Natural killer cell treated with Interleukin-12 subunit alpha and Interleukin-12 subunit beta and Interleukin-15 and Interleukin-18, amount 100 ng/mL, for 72 hours (primary cell): ENCODE data around the gene MBNL1. TPM values are rescaled to one million over a fixed set of nuclear protein-coding genes. Genes with fewer than 3 reads are reported as not detected.

Experiments
- ATAC-seq, 2 donors: fragments of 150-1000 bp; cut with Tn5 transposase in 1 of 2; sonication (Bioruptor Pico), chemical (Tn5 transposase) in 1 of 2; 2 replicates each; pipeline ENCODE4 v1.10.0; 2021
- DNase-seq: peaks from one replicate; pipeline ENCODE4 v3.0.0; 2022; ENCODE audit warnings: low spot score
- H3K27ac Mint-ChIP-seq, 2 donors: 1 replicate in 1 of 2; 2 replicates in 1 of 2; pipeline ENCODE4 v1.8.0; 2022; ENCODE audit warnings: mixed read lengths in 2 of 2, mild to moderate bottlenecking in 1 of 2, moderate library complexity in 1 of 2
- H3K27me3 Mint-ChIP-seq, 2 donors: 1 replicate in 1 of 2; 2 replicates in 1 of 2; pipeline ENCODE4 v1.8.0; 2022; ENCODE audit warnings: mixed read lengths in 2 of 2
- H3K36me3 Mint-ChIP-seq: one replicate; pipeline ENCODE4 v1.8.0; 2022; ENCODE audit warnings: mixed read lengths
- H3K4me1 Mint-ChIP-seq, 2 donors: 1 replicate in 1 of 2; 2 replicates in 1 of 2; pipeline ENCODE4 v1.8.0; 2022; ENCODE audit warnings: low read depth in 2 of 2, mixed read lengths in 2 of 2, mild to moderate bottlenecking in 1 of 2
- H3K4me3 Mint-ChIP-seq: one replicate; pipeline ENCODE4 v1.8.0; 2022; ENCODE audit warnings: mixed read lengths
- H3K9me3 Mint-ChIP-seq: 2 replicates; pipeline ENCODE4 v1.8.0; 2022; ENCODE audit warnings: mixed read lengths
- total RNA-seq, 2 donors: library from RNA; stranded (reverse); gene quantifications; one replicate each; pipeline ENCODE4 v1.2.3, GENCODE V29; 2022

MBNL1 gene
- total RNA-seq, 2 donors from 2014 or later: 353 to 509 TPM

DNA sequence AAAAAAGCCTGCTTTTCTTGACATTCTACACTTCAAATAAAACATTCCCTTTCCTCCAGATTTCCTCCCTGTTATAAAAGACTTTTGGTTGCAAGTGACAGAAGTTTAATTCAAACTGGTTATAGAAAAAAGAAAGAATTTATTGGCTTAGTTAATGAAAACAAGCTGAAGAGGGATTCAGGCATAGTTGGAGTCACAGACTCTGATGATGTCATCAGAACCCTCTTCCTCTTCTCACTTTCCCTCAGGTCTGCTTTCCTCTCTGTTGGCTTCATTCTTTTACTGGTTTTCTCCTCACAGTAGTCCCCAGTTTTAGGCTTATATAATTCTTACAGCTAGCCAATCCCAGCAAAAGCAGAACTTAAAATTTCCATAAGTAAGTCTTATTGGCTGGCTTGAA lies 32.0 kb upstream of the MBNL1 start:
- Mint-ChIP-seq H3K4me3 (no peak overlapping the region), H3K27me3 (no peaks in the 10 kb centered on the region), H3K36me3 (no peaks in the 10 kb centered on the region), H3K4me1 (peaks cover 30 to 39% of the 10 kb centered on the region in 2 donors), H3K27ac (peak overlapping the region; percentile 46 to 74), H3K9me3 (no peaks in the 10 kb centered on the region)
- ATAC-seq (no peak), DNase-seq (no peak)

DNA sequence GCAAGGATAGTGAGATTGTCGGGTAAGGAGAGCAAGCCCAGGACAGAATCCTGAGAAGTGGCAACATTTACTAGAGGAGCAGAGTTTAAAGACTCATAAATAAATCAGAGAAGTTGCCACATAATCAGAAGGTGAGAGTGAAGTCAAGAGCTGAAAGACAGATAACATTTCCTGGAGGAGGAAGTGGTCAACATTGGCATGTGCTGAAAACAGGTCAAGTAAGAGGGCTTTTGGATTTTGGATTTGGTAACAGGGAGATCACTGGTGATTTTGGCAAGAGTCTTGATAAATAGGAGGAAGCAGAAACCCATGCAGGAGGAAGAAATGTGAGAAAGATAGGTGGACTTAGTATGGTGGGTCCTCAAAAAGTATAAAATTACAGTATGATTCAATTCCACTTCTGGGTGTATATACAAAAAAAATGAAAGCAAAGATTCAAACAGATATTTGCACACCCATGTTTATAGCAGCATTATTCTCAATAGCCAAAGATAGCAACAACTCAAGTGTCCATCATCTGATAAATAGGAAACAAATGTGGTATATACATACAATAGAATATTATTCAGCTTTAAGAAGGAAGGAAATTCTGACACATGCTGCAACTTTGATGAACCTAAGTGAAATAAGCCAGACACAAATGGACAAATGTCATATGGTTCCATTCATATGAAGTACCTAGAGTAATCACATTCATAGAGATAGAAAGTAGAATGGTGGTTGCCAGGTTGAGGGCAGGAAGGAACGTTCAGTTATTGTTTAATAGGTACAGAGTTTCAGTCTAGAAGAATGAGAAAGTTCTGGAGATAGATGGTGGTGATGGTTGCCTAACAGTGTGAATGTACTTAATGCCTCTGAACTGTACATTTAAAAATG lies 27.3 kb upstream of the MBNL1 start:
- ATAC-seq (peak; percentile 60 to 61), DNase-seq (peak; percentile 58)
- Mint-ChIP-seq H3K36me3 (no peaks in the 10 kb centered on the region), H3K9me3 (no peaks in the 10 kb centered on the region), H3K4me1 (peaks cover 48 to 60% of the 10 kb centered on the region in 2 donors), H3K4me3 (peak overlapping the region; percentile 67), H3K27me3 (no peaks in the 10 kb centered on the region), H3K27ac (peak overlapping the region; percentile 68 to 91)

DNA sequence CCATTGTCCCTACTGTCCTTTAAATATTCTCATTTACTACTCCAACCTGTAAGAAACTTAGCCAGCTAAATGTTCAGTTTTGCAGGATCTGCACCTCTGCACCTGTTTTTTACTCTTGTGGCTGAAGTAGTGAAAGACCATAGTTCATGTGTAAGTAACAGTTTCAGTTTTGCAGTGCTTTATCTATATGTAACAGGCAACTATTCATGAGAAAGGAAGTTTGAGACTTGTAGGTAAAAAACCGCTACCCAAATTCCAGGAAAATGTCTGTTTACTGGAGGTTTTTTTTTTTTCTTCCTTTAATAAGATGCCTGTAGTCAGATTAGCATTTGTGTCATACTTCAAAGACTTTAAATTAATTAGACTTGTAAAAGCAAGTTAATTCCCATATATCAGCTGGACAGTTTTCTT lies 25.4 kb upstream of the MBNL1 start:
- Mint-ChIP-seq H3K4me3 (peak overlapping the region; percentile 67), H3K9me3 (no peaks in the 10 kb centered on the region), H3K36me3 (no peaks in the 10 kb centered on the region), H3K27ac (peak overlapping the region; percentile 68 to 91), H3K27me3 (no peaks in the 10 kb centered on the region), H3K4me1 (peaks cover 39 to 52% of the 10 kb centered on the region in 2 donors)
- ATAC-seq: peak; percentile 83 to 87
- DNase-seq: peak; percentile 55

DNA sequence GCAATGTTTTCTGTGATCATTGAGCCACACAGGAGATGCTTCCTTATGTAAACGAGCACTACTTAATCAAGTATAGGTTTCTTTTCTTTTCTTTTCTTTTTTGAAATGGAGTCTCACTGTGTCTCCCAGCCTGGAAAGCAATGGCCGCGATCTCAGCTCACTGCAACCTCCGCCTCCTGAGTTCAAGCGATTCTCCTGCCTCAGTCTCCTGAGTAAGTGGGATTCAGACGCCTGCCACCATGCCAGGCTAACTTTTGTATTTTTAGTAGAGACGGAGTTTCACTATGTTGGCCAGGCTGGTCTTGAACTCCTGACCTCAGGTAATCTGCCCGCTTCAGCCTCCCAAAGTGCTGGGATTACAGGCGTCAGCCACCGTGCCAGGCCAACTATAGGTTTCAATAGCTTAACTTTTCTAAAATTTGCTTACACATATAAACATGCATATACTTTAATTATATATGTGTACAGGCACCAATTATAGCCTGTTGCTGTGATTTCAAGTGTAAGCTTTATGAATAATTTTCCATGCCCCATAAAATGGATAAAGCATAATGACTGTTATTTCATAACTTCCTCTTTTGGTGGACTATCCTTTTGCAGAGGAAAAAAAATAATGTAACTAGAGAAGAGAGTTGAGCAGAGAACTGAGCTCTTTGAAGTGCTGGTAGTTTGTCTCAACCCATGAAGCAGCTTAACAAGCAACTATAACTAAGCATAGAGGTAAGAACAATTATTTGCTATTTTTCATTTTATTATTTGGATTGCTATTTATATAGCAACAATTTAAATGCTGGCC lies 24.8 kb upstream of the MBNL1 start:
- no peaks in the 10 kb centered on the region for H3K9me3 Mint-ChIP-seq
- ATAC-seq (peak; percentile 14 to 48), DNase-seq (no peak)
- peaks cover 39 to 52% of the 10 kb centered on the region in 2 donors for H3K4me1 Mint-ChIP-seq
- no peaks in the 10 kb centered on the region for H3K27me3 Mint-ChIP-seq
- peak overlapping the region; percentile 68 to 91 for H3K27ac Mint-ChIP-seq
- H3K4me3 Mint-ChIP-seq: peak overlapping the region; percentile 67
- H3K36me3 Mint-ChIP-seq: no peaks in the 10 kb centered on the region

DNA sequence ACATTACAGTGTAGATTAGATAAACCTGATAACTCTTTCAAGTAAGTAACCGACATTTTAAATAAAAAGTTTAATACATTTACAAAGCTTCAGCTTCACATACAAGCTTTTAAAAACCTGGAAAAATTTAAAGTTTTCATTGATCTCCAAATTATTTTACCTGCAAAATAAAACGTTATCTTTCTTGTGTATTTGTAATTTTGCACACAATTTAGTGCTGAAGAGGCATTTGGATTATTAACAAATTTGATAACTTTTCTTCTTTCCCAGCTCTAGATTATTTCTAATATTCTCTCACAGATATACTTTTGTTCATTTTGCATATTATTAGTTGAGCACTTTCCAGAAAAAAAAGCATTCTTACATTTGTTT lies 24.2 kb upstream of the MBNL1 start:
- no peaks in the 10 kb centered on the region for H3K27me3 Mint-ChIP-seq
- DNase-seq (no peak), ATAC-seq (no peak)
- no peaks in the 10 kb centered on the region for H3K36me3 Mint-ChIP-seq
- peak overlapping the region; percentile 67 for H3K4me3 Mint-ChIP-seq
- H3K4me1 Mint-ChIP-seq: peaks cover 39 to 52% of the 10 kb centered on the region in 2 donors
- H3K9me3 Mint-ChIP-seq: no peaks in the 10 kb centered on the region
- peak overlapping the region; percentile 68 to 91 for H3K27ac Mint-ChIP-seq

DNA sequence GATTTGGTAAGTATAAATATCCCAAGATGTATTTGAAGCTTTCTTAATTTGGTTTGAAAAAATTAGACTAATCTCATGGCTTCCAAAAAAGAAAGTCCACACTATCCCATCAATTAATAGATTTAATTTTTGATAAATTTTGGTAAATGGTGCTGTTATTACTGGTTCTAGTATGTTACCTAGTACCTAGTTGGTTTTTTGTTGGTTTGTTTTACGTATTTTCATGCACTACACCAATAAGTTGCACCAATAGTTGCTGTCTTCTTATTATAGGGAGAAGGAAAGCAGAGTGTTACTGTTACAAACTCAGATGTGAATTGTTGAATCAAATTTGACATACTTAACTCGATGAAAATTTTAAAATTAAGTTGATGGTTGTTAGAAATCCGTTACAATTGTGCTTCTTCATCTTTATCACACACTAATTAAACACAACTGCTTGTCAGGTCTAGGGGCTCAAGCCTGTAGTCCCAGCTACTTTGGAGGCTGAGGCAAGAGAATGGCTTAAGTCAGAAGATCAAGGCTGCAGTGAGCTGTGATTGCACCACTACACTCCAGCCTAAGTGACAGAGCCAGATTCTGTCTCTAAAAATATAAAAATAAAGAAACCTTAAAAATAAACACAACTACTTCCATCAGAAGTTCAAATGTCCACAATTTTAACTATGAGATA lies 23.1 kb upstream of the MBNL1 start:
- no peak for DNase-seq
- Mint-ChIP-seq H3K36me3 (no peaks in the 10 kb centered on the region), H3K9me3 (no peaks in the 10 kb centered on the region)

DNA sequence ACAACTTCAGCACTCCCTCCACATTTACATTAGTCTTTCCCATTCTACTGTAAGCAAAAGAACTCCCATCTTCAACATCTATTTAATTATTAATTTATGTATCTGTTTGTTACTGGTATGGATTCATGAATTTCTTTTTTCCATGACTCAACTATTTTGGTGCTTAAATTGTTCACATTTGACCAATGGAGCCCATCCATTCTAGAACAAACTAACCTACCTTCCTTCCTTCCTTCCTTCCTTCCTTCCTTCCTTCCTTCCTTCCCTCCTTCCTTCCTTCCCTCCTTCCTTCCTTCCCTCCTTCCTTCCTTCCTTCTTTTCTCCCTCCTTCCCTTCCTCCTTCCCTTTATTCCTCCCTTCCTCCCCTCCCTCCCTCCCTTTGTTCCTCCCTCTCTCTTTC lies 16.8 kb upstream of the MBNL1 start:
- no peaks in the 10 kb centered on the region for H3K27me3 Mint-ChIP-seq
- no peak overlapping the region for H3K4me3 Mint-ChIP-seq
- ATAC-seq: no peak
- peaks cover 36 to 61% of the 10 kb centered on the region in 2 donors for H3K4me1 Mint-ChIP-seq
- H3K27ac Mint-ChIP-seq: peak overlapping the region; percentile 96 to 97
- peaks cover 4% of the 10 kb centered on the region for H3K36me3 Mint-ChIP-seq
- no peak for DNase-seq
- H3K9me3 Mint-ChIP-seq: no peaks in the 10 kb centered on the region

More for the DNA sequence above, 23.1 kb upstream of the MBNL1 start:
- H3K27me3 Mint-ChIP-seq: no peaks in the 10 kb centered on the region
- peaks cover 39 to 48% of the 10 kb centered on the region in 2 donors for H3K4me1 Mint-ChIP-seq
- peak overlapping the region; percentile 87 to 96 for H3K27ac Mint-ChIP-seq
- peak in 1 of 2 donors; percentile 62 for ATAC-seq
- H3K4me3 Mint-ChIP-seq: peak overlapping the region; percentile 85

DNA sequence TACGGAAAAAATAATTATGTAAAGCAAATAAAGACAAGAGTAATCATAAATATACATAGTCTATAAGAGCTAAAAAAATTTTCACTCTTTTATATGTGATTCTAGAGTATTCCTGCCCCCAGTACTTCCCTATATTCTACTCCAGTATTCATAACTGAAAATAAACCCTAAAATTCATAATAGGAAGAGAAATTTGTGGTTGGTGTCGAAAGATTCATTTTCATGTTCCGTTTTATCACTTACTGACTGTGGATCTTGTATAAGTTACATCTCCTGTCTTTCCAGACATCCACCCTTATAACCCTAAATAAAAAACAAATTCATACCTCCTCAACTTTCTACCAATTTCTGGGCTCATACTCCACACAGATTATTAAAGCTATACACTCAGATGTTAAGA lies 16.0 kb upstream of the MBNL1 start:
- ATAC-seq: no peak

DNA sequence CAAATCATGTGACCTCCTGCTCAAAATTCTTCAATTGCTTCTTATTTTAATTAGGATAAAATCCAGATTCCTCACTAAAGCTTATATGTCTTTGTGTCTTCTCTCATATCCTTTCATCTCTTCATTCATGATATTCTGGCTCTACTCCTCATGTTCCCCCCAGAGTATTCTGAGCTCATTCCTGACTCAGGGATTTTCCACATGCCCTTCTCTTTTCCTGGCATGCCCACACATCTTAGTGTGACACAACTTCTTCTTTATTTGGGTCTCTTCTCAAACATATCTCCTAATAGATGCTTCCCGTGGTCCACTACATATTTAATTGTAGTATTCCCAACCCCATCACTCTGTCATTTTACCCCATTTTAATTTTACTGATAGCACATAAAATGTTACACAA lies 15.2 kb upstream of the MBNL1 start:
- Mint-ChIP-seq H3K36me3 (peaks cover 4% of the 10 kb centered on the region), H3K27ac (peak overlapping the region; percentile 96 to 97), H3K4me1 (peaks cover 46 to 72% of the 10 kb centered on the region in 2 donors), H3K9me3 (no peaks in the 10 kb centered on the region), H3K4me3 (peak overlapping the region; percentile 83), H3K27me3 (no peaks in the 10 kb centered on the region)
- ATAC-seq (no peak), DNase-seq (no peak)

More for the DNA sequence above, 16.0 kb upstream of the MBNL1 start:
- Mint-ChIP-seq H3K4me1 (peaks cover 43 to 69% of the 10 kb centered on the region in 2 donors), H3K4me3 (peak overlapping the region; percentile 83), H3K27me3 (no peaks in the 10 kb centered on the region), H3K27ac (peak overlapping the region; percentile 96 to 97), H3K36me3 (peaks cover 4% of the 10 kb centered on the region), H3K9me3 (no peaks in the 10 kb centered on the region)
- no peak for DNase-seq

DNA sequence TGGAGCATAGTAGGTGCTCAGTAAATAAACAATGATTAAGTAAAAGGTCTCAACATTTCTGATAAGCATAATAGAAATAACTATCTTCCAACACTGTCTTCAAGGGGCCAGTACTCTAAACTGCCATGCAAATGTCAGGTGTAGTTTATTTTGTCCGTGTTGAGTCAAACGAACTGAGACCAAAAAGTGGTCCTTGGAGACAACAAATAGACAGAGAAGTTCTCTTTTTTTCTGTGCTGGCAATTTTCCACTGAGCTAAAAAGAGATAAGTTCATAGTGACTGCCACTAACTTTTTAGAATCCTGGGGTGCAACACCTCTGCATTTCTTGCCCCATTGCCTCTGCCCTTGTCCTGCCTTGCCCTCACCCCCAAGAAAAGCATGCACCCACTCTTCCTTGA lies 14.7 kb upstream of the MBNL1 start:
- peak overlapping the region; percentile 83 for H3K4me3 Mint-ChIP-seq
- no peak for ATAC-seq
- no peaks in the 10 kb centered on the region for H3K9me3 Mint-ChIP-seq
- peaks cover 52 to 77% of the 10 kb centered on the region in 2 donors for H3K4me1 Mint-ChIP-seq
- peak overlapping the region; percentile 96 to 97 for H3K27ac Mint-ChIP-seq
- no peaks in the 10 kb centered on the region for H3K27me3 Mint-ChIP-seq
- DNase-seq: no peak
- H3K36me3 Mint-ChIP-seq: peaks cover 4% of the 10 kb centered on the region

DNA sequence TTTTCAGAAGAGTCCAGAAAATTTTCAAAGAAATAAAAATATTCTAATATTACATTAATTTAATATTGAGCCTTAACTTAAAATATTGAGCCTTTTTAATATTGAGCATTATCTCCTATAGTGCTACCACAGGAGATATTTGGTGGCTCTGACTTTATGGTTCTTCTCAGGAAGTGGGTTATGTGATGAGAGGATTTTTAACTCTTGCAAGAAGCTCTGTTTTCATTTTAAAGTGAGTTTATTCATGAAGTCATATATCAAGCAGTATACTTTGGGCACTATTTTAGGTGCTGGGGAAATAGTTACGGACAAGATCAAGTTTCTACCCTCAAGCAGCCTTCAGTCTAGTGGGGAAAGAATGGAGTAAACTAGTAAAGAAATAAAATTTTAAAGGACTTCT lies 13.4 kb upstream of the MBNL1 start:
- DNase-seq (no peak), ATAC-seq (no peak)
- Mint-ChIP-seq H3K4me1 (peaks cover 61 to 89% of the 10 kb centered on the region in 2 donors), H3K27ac (peak overlapping the region; percentile 96 to 97), H3K36me3 (peaks cover 4% of the 10 kb centered on the region), H3K4me3 (peak overlapping the region; percentile 87), H3K9me3 (no peaks in the 10 kb centered on the region), H3K27me3 (no peaks in the 10 kb centered on the region)

DNA sequence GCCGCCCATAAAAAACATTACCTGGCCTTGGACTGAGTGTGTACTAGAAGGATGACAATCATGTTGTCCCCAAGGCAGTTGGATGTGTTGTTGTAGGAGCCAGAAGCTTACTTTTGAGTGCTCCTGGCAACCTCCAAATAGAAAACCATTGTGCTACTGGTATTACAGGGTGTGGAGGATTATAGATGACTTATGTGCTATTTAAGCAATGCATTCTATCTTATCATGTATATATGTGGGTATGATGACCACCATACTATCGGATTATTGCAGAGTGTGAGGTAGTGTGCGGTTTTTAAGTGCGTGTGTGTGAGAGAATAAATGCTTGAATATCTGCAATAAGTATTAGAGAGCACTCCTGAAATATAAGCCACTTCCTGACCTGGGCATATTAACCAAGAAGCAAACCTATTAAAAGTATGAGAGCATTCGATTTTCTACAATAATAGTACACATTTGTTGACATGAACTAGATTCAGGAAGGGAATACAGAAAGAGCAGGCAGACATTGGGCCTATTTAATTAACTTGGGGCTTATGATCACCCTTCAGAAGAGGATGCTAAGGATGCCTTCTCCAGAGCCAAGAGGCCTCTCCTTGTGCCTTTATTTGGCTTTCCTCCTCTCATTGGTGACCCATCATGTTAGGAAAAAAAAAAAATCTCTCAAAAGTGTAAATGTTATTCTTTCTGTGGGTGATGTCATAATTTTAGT lies 11.7 kb upstream of the MBNL1 start:
- ATAC-seq (peak; percentile 61 to 81), DNase-seq (no peak)
- no peaks in the 10 kb centered on the region for H3K36me3 Mint-ChIP-seq
- H3K4me3 Mint-ChIP-seq: peak overlapping the region; percentile 87
- H3K27me3 Mint-ChIP-seq: no peaks in the 10 kb centered on the region
- peak overlapping the region; percentile 96 to 97 for H3K27ac Mint-ChIP-seq
- peaks cover under 1% of the 10 kb centered on the region for H3K9me3 Mint-ChIP-seq
- peaks cover 67 to 93% of the 10 kb centered on the region in 2 donors for H3K4me1 Mint-ChIP-seq

DNA sequence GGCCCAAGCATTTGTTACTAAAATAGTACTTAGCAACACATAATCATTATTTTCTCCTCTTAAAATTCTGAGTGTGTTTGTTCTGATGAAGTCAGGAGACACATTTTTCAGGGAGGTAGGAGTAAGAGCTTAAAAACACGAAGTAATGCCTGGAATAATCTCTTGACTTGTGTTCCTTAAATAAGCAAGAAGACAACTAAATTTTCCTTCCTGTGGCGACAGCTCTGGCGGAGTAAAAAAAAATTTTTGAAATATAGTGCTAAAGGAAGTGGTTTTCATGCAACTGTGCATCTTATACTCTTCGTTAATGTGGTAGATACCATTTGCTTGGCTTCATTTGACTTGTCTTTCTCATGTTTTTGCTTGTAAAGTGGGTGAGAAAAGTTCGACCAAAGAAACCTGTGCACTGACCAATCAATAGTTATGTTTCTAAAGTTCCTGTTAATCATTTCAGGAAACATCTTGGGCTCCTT lies 11.1 kb upstream of the MBNL1 start:
- ATAC-seq (peak; percentile 67 to 73), DNase-seq (peak; percentile 64)
- peak overlapping the region; percentile 87 for H3K4me3 Mint-ChIP-seq
- H3K4me1 Mint-ChIP-seq: peaks cover 69 to 93% of the 10 kb centered on the region in 2 donors
- no peaks in the 10 kb centered on the region for H3K36me3 Mint-ChIP-seq
- H3K9me3 Mint-ChIP-seq: peaks cover 3% of the 10 kb centered on the region
- H3K27ac Mint-ChIP-seq: peak overlapping the region; percentile 96 to 97
- no peaks in the 10 kb centered on the region for H3K27me3 Mint-ChIP-seq
